Measurements from ENCODE around the gene ZNF445.

GRCh38 chr3:44478606-44479094, 1.2 kb upstream of the ZNF445 start:
- TF ChIP-seq CTCF (IDR thresholded peaks at IDR 0.05), result no peak
- TF ChIP-seq POLR2A (IDR thresholded peaks at IDR 0.05), result no peak

All from Peyer's patch (tissue), 4 donors.